C4-2B (cell line): ENCODE results near the gene KRTAP5-5.

ENCODE experiments used
- H3K27ac ChIP-seq: fragments of 450-650 bp; 2 replicates; pipeline ENCODE4 v1.5.1; 2017
- ZFX ChIP-seq: fragments of 450-650 bp; IDR thresholded peaks from 2 replicates; pipeline ENCODE4 v1.6.1; 2017
- TF ChIP-seq, protein P1 (sequence below): fragments of 450-650 bp; conservative IDR thresholded peaks from 2 replicates; pipeline ENCODE4 v1.5.1; 2017; ENCODE audit warnings: mild to moderate bottlenecking

The KRTAP5-5 gene

DNA sequence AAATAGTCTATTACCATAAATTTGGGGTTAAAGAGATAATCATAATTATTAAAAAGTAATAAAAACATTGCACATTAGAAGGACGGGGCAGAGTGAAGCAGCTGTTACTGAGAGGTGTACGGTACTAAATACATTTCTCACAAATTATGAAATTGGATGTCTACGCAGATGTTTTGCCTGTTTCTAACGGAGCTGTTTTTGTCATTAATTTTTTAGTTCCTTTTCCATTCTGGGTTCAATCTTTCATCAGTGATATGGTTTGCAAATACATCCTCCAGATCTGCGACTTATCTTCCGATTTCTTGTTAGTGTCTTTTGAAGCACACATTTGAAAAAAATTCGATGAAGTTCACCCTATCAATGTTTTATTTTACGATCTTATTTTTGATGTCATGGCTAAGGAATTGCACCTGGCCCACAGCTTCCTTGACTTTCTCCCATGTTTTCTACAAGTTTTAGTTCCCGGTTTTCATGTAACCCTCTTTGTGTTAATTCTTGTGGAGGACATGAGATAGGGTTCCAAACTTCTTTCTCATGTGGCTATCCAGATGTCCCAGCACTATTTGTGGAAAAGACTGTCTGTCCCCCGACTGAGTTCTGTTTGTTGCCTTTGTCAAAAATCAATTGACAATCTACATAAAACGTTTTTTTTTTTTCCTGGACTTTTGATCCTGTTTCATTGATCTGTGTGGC lies 46.1 kb downstream of the KRTAP5-5 start:
- TF ChIP-seq, protein P1, sequence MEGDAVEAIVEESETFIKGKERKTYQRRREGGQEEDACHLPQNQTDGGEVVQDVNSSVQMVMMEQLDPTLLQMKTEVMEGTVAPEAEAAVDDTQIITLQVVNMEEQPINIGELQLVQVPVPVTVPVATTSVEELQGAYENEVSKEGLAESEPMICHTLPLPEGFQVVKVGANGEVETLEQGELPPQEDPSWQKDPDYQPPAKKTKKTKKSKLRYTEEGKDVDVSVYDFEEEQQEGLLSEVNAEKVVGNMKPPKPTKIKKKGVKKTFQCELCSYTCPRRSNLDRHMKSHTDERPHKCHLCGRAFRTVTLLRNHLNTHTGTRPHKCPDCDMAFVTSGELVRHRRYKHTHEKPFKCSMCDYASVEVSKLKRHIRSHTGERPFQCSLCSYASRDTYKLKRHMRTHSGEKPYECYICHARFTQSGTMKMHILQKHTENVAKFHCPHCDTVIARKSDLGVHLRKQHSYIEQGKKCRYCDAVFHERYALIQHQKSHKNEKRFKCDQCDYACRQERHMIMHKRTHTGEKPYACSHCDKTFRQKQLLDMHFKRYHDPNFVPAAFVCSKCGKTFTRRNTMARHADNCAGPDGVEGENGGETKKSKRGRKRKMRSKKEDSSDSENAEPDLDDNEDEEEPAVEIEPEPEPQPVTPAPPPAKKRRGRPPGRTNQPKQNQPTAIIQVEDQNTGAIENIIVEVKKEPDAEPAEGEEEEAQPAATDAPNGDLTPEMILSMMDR: no peak
- TF ChIP-seq ZFX: no peak
- no peak overlapping the region for H3K27ac ChIP-seq

DNA sequence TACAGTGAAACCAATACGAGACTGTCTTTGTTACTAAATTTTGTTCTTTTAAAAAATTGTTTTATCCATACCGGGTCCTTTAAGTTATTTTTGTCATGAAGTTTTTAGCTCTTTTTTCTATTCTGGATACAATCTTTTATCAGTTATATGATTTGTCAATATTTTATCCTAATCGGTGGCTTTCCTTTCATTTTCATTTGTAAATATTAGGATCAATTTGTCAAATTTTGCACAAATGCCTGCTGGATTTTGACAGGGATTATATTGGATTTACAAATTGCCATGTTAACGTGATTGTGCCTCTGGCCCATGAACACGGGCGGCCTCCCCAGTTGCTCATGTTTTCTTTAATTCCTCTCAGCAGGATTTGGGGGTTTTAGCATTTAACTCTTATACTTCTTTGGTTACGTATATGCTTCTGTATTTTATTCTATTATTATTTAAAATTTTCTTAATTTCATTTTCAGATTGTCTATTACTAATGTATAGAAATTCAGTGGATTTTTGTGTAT lies 46.7 kb downstream of the KRTAP5-5 start:
- TF ChIP-seq ZFX: no peak
- TF ChIP-seq, protein P1: no peak
- H3K27ac ChIP-seq: no peak overlapping the region

DNA sequence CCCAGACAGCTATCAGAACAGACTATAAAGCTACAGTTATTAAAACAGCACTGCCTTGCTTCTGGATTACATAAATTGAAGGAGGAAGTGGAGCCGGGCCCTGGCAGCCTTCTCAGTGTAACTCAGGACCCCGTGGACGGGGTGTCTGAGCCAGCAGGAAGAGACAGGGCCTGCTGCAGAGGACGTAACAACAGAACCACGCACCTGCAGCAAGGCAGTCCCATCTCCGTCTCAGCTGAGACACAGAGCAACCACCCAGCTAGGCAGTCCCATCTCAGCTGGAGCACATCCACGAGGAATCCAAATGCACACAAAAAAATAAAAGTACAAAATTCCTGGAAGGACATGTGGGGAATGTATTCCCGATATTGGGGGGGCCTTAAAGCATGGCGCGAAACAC lies 50.3 kb downstream of the KRTAP5-5 start:
- H3K27ac ChIP-seq: no peak overlapping the region
- no peak for TF ChIP-seq ZFX
- TF ChIP-seq, protein P1: no peak
